HEK293 (cell line): ENCODE data around the gene DRC7.

Experiments
- CTCF ChIA-PET: fragments of 350-600 bp; formaldehyde crosslinking; extraction: SDS; loops from one replicate; lab custom pipeline; 2021; ENCODE audit warnings: antibody characterized with exemption; lab: Yijun Ruan, JAX
- POLR2A ChIA-PET: fragments of 300-600 bp; formaldehyde crosslinking; extraction: SDS; loops from one replicate; lab custom pipeline; 2020; ENCODE audit warnings: antibody characterized with exemption, inconsistent platforms; lab: Yijun Ruan, JAX
- H3K27ac ChIP-seq: fragments of 200-500 bp; sonication (Bioruptor generic); 2 replicates; pipeline ENCODE4 v1.5.1; 2014; ENCODE audit warnings: low read depth, low read length, control low read depth, inconsistent platforms; ENCODE audit errors: extremely low read depth
- H3K36me3 ChIP-seq, 2 experiments: fragments of 200-500 bp in 1 of 2; sonication (Bioruptor generic) in 1 of 2; 1 replicate in 1 of 2; 2 replicates in 1 of 2; pipeline ENCODE4 v1.5.1; 2014 to 2017; ENCODE audit warnings: inconsistent platforms in 2 of 2, low read length in 2 of 2; ENCODE audit not compliant: control insufficient read depth in 2 of 2, insufficient read depth in 1 of 2
- H3K4me1 ChIP-seq: fragments of 200-500 bp; sonication (Bioruptor generic); 2 replicates; pipeline ENCODE4 v1.5.1; 2014; ENCODE audit warnings: mild to moderate bottlenecking, low read length, inconsistent platforms; ENCODE audit not compliant: control insufficient read depth, insufficient read depth
- H3K4me3 ChIP-seq: 2 replicates; pipeline ENCODE4 v1.5.1; 2011; ENCODE audit warnings: low read depth, mild to moderate bottlenecking, control low read depth, low read length, moderate library complexity
- H3K9me3 ChIP-seq: fragments of 200-500 bp; sonication (Bioruptor generic); 2 replicates; pipeline ENCODE4 v1.5.1; 2014; ENCODE audit warnings: low read depth, low read length, inconsistent platforms; ENCODE audit not compliant: control insufficient read depth, insufficient read depth
- GLIS2 ChIP-seq: fragments of 450-650 bp; formaldehyde crosslinking; IDR thresholded peaks from 2 replicates; pipeline ENCODE4 v1.5.1; 2016; ENCODE audit warnings: missing biosample characterization, missing genetic modification characterization
- HOXC10 ChIP-seq: sonication (generic); formaldehyde crosslinking; IDR thresholded peaks from 2 replicates; pipeline ENCODE4 v1.8.1; 2023; ENCODE audit warnings: mild to moderate bottlenecking, missing genetic modification reagents
- PBX3 ChIP-seq: sonication (generic); formaldehyde crosslinking; IDR thresholded peaks from 2 replicates; pipeline ENCODE4 v1.8.1; 2022; ENCODE audit warnings: mild to moderate bottlenecking, moderate library complexity, missing genetic modification reagents
- PRDM4 ChIP-seq: fragments of 450-650 bp; formaldehyde crosslinking; IDR thresholded peaks from 2 replicates; pipeline ENCODE4 v1.5.1; 2017; ENCODE audit warnings: missing biosample characterization, missing genetic modification characterization
- ZBTB44 ChIP-seq: fragments of 450-650 bp; IDR thresholded peaks from 2 replicates; pipeline ENCODE4 v1.5.1; 2018; ENCODE audit warnings: missing biosample characterization, mild to moderate bottlenecking, missing genetic modification characterization
- ZNF16 ChIP-seq: fragments of 450-650 bp; formaldehyde crosslinking; IDR thresholded peaks from 2 replicates; pipeline ENCODE4 v1.5.1; 2016; ENCODE audit warnings: low read depth, missing biosample characterization, missing genetic modification characterization
- ZNF280C ChIP-seq: fragments of 450-650 bp; formaldehyde crosslinking; IDR thresholded peaks from 2 replicates; pipeline ENCODE4 v1.5.1; 2016; ENCODE audit warnings: missing biosample characterization, missing genetic modification characterization
- ZNF449 ChIP-seq: fragments of 450-650 bp; formaldehyde crosslinking; IDR thresholded peaks from 2 replicates; pipeline ENCODE4 v1.5.1; 2017; ENCODE audit warnings: missing biosample characterization, mild to moderate bottlenecking, missing genetic modification characterization, moderate library complexity
- ZNF488 ChIP-seq: fragments of 450-650 bp; formaldehyde crosslinking; IDR thresholded peaks from 2 replicates; pipeline ENCODE4 v1.5.1; 2016; ENCODE audit warnings: missing biosample characterization, missing genetic modification characterization
- ZNF548 ChIP-seq: fragments of 450-650 bp; formaldehyde crosslinking; IDR thresholded peaks from 2 replicates; pipeline ENCODE4 v1.5.1; 2016; ENCODE audit warnings: missing biosample characterization, missing genetic modification characterization
- ZNF560 ChIP-seq: fragments of 450-650 bp; formaldehyde crosslinking; IDR thresholded peaks from 2 replicates; pipeline ENCODE4 v1.5.1; 2017; ENCODE audit warnings: missing biosample characterization, missing genetic modification characterization, borderline replicate concordance

DRC7 gene

GRCh38 chr16:57646388-57647039, 48.1 kb upstream of the DRC7 start (continued):
- TF ChIP-seq ZNF548 (tag by site-specific recombination) (no peak), ZBTB44 (tag by site-specific recombination) (no peak)

GRCh38 chr16:57647136-57647875, 47.3 kb upstream of the DRC7 start:
- Histone ChIP-seq H3K27ac (no peak overlapping the region), H3K4me1 (no peaks in the 10 kb centered on the region)
- POLR2A ChIA-PET = interaction anchor here (1.0 kb wide), 1 partner anchor 36 kb away, joined by 3 read pairs; no protein-coding TSS in a partner anchor

More at GRCh38 chr16:57647136-57647875, 47.3 kb upstream of the DRC7 start:
- TF ChIP-seq ZNF280C (tag by site-specific recombination) = no peak
- TF ChIP-seq ZNF449 (tag by site-specific recombination) = no peak
- no peak for TF ChIP-seq PRDM4
- no peak for TF ChIP-seq ZNF488 (tag by site-specific recombination)
- no peak for TF ChIP-seq ZNF560 (tag by site-specific recombination)
- TF ChIP-seq GLIS2 = no peak
- TF ChIP-seq ZNF16 (tag by site-specific recombination) = no peak
- TF ChIP-seq PBX3 (CRISPR knock-in tag) = no peak
- TF ChIP-seq HOXC10 (CRISPR knock-in tag) = no peak
- Histone ChIP-seq H3K9me3 (no peaks in the 10 kb centered on the region), H3K36me3 (no peaks in the 10 kb centered on the region), H3K4me3 (no peak overlapping the region)
- CTCF ChIA-PET = interaction anchor here (0.5 to 5.9 kb wide), 13 partner anchors 11 to 839 kb away, joined by 3 to 87 read pairs (median 17); partner anchors contain the start of gene ADGRG1
